ENCODE data around the gene SH2B3.
"Not testable (repeated sequence)": the region's sequence is repeated elsewhere in the genome, so short reads cannot be mapped to it uniquely, and the experiment has no call there.

The SH2B3 gene

DNA sequence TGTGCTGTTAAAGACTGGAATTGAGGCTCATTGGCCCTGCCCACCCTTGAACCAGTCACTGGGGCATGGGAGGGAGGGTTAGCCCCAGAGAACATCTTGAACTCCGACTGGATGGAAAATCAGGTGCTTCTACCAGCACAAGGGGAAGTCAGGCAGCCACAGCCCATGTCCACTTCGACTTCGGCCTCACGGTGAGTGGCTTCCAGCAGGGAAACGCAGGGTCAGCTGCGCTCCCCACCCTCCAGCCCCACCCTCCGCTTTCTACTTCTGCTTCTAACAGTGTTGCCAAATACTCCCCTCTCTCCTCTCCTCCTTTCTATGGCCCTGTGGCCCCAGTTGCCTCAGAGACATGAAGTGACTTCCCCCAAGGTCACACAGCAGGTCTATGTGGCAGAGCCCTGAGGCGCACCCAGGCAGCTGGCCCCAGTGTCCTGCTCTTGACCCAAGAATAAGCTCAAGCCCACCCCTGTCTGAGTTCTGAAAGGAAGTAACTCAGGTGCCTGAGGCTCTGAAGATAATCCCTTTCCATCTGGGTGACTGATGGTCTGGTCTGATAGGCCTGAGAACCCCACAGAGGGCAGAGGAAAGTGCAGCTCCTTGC is 11.9 kb upstream of the SH2B3 start:
- Histone ChIP-seq H3K4me1 (no peaks in the 10 kb centered on the region), H3K36me3 (ENCODE audit: control insufficient read depth, insufficient read depth, low read length) (no peaks in the 10 kb centered on the region), H3K27ac (no peak overlapping the region), H3K27me3 (ENCODE audit: control insufficient read depth, insufficient read depth, low read length) (no peaks in the 10 kb centered on the region), H3K79me2 (no peaks in the 10 kb centered on the region), H2AFZ (no peak overlapping the region), H3K9ac (no peak overlapping the region), H3K4me2 (ENCODE audit: low read length) (no peak overlapping the region), H3K9me3 (ENCODE audit: control insufficient read depth, low read length) (no peaks in the 10 kb centered on the region), H3K4me3 (ENCODE audit: low read depth, low read length) (no peak overlapping the region)
- TF ChIP-seq, protein P1, sequence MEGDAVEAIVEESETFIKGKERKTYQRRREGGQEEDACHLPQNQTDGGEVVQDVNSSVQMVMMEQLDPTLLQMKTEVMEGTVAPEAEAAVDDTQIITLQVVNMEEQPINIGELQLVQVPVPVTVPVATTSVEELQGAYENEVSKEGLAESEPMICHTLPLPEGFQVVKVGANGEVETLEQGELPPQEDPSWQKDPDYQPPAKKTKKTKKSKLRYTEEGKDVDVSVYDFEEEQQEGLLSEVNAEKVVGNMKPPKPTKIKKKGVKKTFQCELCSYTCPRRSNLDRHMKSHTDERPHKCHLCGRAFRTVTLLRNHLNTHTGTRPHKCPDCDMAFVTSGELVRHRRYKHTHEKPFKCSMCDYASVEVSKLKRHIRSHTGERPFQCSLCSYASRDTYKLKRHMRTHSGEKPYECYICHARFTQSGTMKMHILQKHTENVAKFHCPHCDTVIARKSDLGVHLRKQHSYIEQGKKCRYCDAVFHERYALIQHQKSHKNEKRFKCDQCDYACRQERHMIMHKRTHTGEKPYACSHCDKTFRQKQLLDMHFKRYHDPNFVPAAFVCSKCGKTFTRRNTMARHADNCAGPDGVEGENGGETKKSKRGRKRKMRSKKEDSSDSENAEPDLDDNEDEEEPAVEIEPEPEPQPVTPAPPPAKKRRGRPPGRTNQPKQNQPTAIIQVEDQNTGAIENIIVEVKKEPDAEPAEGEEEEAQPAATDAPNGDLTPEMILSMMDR (IDR thresholded peaks at IDR 0.05), result no peak

DNA sequence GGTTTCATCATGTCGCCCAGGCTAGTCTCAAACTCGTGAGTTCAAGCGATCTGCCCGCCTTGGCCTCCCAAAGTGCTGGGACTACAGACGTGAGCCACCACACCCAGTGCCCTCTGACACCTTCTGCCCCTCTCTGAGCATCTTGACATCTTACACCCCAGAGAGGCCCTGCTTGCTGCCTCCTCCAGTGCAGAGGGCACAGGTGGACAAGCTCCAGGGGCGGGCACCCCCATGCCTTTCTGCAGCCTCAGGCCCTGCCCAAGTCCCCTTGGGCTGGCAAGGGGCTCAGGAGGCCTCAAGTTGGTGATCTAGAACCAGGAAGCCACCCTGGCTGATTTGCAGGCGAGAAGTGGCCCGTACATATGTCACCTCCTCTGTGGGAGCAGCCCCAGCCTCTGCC is 11.2 kb upstream of the SH2B3 start:
- H3K4me1 ChIP-seq, result no peaks in the 10 kb centered on the region
- no peaks in the 10 kb centered on the region for H3K27me3 ChIP-seq (ENCODE audit: control insufficient read depth, insufficient read depth, low read length)
- no peaks in the 10 kb centered on the region for H3K9me3 ChIP-seq (ENCODE audit: control insufficient read depth, low read length)
- no peak overlapping the region for H2AFZ ChIP-seq
- H3K79me2 ChIP-seq, result no peaks in the 10 kb centered on the region
- no peak overlapping the region for H3K27ac ChIP-seq
- no peak overlapping the region for H3K9ac ChIP-seq
- no peak overlapping the region for H3K4me2 ChIP-seq (ENCODE audit: low read length)
- no peak overlapping the region for H3K4me3 ChIP-seq (ENCODE audit: low read depth, low read length)
- H3K36me3 ChIP-seq (ENCODE audit: control insufficient read depth, insufficient read depth, low read length), result no peaks in the 10 kb centered on the region
- TF ChIP-seq, protein P1 (IDR thresholded peaks at IDR 0.05), result no peak

DNA sequence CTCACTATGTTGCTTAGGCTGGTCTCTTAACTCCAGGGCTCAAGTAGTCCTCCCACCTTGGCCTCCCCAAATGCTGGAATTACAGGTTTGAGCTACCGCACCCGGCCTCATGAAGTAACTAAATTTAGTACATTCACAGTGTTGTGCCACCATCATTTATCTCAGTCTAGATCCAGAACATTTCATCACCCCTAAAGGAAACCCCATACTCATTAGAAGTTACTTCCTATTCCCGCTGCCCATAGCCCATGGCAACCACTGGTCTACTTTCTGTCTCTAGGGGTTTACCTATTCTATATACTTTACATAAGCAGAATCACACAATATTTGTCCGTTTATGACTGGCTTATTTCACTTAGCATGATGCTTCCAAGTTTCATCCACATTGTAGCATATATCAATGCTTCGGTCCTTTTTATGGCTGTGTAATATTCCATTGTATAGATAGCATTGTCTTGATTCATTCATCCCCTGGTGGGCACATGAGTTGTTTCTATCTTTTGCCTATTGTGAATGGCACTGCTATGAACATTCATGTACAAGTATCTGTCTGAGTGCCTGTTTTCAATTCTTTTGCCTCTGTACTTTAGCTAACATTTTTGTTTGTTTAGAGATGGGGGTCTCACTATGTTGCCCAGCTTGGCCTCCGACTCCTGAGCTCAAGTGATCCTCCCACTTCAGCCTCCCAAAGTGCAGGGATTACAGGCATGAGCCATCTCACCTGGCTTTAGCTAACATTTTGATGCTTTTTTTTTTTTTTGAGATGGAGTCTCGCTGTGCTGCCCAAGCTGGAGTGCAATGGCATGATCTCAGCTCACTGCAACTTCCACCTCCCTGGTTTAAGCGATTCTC is 10.2 kb upstream of the SH2B3 start:
- no peak overlapping the region for H3K9ac ChIP-seq
- H3K4me3 ChIP-seq (ENCODE audit: low read depth, low read length), result no peak overlapping the region
- H3K4me1 ChIP-seq, result no peaks in the 10 kb centered on the region
- no peak overlapping the region for H3K4me2 ChIP-seq (ENCODE audit: low read length)
- H3K36me3 ChIP-seq (ENCODE audit: control insufficient read depth, insufficient read depth, low read length), result no peaks in the 10 kb centered on the region
- H3K9me3 ChIP-seq (ENCODE audit: control insufficient read depth, low read length), result no peaks in the 10 kb centered on the region
- no peak overlapping the region for H3K27ac ChIP-seq
- no peaks in the 10 kb centered on the region for H3K79me2 ChIP-seq
- TF ChIP-seq, protein P1 (IDR thresholded peaks at IDR 0.05), result no peak
- H2AFZ ChIP-seq, result no peak overlapping the region
- H3K27me3 ChIP-seq (ENCODE audit: control insufficient read depth, insufficient read depth, low read length), result no peaks in the 10 kb centered on the region

DNA sequence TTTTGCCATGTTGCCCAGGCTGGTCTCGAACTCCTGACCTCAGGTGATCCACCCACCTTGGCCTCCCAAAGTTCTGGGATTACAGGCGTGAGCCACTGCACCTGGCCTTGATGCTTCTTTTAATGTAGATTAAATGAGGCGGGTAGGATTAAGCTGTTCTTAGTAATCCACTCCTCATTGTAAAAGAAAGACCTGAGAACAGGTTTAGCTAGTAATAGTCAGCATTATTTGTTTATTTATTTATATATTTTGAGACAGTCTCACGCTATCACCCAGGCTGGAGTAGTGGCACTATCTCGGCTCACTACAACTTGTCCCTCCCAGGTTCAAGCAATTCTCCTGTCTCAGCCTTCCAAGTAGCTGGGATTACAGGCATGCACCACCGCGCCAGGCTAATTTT is 9.5 kb upstream of the SH2B3 start:
- not testable (repeated sequence) for H3K4me3 ChIP-seq (ENCODE audit: low read depth, low read length); H2AFZ ChIP-seq; H3K36me3 ChIP-seq (ENCODE audit: control insufficient read depth, insufficient read depth, low read length); H3K9me3 ChIP-seq (ENCODE audit: control insufficient read depth, low read length); H3K79me2 ChIP-seq; H3K4me1 ChIP-seq; H3K27ac ChIP-seq; H3K9ac ChIP-seq; H3K27me3 ChIP-seq (ENCODE audit: control insufficient read depth, insufficient read depth, low read length); H3K4me2 ChIP-seq (ENCODE audit: low read length)

DNA sequence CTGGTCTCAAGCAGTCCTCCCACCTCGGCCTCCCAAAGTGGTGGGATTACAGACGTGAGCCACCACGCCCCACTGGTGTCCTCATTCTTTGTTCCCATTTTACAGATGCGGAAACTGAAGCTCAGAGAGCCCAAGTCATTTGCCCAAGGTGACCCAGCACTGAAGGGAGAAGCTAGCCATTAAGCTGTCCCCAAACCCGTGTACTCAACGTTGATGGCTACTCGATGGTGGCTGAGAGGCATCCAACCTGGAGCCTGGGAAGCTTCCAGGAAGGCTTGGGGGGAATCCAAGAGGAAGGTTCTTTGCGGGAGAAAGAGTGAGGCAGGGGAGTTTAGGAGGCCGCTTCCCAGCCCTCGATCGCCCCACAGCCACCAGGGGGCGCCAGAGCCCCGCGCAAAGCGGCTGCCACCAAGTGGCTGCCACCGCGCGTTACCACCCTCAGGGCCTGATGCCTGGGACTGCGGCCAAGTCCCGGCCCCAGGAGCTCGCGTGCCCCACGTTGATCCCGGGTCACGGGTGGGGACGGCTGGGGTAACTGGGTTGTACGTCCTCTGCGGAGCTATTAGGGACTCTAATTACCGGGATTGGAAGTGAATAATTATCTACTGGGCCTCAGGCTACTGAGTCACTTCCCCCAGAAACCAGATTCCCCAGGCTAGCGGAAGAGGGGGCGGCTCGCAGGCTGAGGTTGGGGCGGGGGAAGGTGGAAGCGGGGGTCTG is 8.8 kb upstream of the SH2B3 start:
- no peak overlapping the region for H3K27ac ChIP-seq
- no peaks in the 10 kb centered on the region for H3K9me3 ChIP-seq (ENCODE audit: control insufficient read depth, low read length)
- peak overlapping the region; percentile 83 for H2AFZ ChIP-seq
- no peak overlapping the region for H3K9ac ChIP-seq
- TF ChIP-seq, protein P1 (IDR thresholded peaks at IDR 0.05), result peak; percentile 100
- H3K4me2 ChIP-seq (ENCODE audit: low read length), result peak overlapping the region; percentile 38
- no peak overlapping the region for H3K4me3 ChIP-seq (ENCODE audit: low read depth, low read length)
- no peaks in the 10 kb centered on the region for H3K36me3 ChIP-seq (ENCODE audit: control insufficient read depth, insufficient read depth, low read length)
- no peaks in the 10 kb centered on the region for H3K4me1 ChIP-seq
- H3K79me2 ChIP-seq, result no peaks in the 10 kb centered on the region
- no peaks in the 10 kb centered on the region for H3K27me3 ChIP-seq (ENCODE audit: control insufficient read depth, insufficient read depth, low read length)

Measured in parathyroid adenoma (tissue), 2 donors.